GM12865 (cell line): ENCODE results near the gene CLK2.

Source experiments
- DNase-seq: peaks from one replicate; pipeline ENCODE4 v3.0.0; 2010; ENCODE audit warnings: low read depth
- H3K4me3 ChIP-seq: 2 replicates; pipeline ENCODE4 v1.5.1; 2011; ENCODE audit warnings: mild to moderate bottlenecking, low read depth, low read length, control low read depth
- TF ChIP-seq, protein P1 (sequence below): IDR thresholded peaks from 2 replicates; pipeline ENCODE4 v1.5.1; 2011; ENCODE audit warnings: low read length, control low read depth, low read depth, inconsistent platforms; ENCODE audit not compliant: insufficient read depth; ENCODE audit errors: missing control alignments

The CLK2 gene

DNA sequence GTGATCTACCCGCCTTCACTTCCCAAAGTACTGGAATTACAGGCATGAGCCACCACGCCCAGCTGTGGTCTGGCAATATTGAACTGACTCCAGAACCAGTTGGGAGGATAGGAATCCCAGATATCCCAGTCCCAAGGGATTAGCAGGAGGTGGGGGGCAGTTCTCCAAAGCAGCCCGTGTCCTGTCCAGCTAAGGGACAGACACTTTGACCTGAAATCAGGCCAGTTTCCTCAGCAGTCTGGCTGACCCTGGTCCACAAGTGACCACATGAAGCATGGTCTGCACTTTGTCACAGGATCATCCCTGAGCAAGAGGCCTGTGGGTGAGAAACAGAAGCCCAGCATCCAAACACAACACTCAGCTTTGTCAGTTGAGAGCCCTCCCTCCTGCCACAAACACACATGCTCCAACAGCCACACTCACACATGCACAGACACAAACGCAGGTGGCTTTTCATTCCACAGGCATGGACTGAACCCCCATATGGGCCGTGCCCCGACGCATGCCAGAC lies 32.6 kb upstream of the CLK2 start:
- DNase-seq = no peak
- TF ChIP-seq, protein P1, sequence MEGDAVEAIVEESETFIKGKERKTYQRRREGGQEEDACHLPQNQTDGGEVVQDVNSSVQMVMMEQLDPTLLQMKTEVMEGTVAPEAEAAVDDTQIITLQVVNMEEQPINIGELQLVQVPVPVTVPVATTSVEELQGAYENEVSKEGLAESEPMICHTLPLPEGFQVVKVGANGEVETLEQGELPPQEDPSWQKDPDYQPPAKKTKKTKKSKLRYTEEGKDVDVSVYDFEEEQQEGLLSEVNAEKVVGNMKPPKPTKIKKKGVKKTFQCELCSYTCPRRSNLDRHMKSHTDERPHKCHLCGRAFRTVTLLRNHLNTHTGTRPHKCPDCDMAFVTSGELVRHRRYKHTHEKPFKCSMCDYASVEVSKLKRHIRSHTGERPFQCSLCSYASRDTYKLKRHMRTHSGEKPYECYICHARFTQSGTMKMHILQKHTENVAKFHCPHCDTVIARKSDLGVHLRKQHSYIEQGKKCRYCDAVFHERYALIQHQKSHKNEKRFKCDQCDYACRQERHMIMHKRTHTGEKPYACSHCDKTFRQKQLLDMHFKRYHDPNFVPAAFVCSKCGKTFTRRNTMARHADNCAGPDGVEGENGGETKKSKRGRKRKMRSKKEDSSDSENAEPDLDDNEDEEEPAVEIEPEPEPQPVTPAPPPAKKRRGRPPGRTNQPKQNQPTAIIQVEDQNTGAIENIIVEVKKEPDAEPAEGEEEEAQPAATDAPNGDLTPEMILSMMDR = no peak
- no peak overlapping the region for H3K4me3 ChIP-seq

DNA sequence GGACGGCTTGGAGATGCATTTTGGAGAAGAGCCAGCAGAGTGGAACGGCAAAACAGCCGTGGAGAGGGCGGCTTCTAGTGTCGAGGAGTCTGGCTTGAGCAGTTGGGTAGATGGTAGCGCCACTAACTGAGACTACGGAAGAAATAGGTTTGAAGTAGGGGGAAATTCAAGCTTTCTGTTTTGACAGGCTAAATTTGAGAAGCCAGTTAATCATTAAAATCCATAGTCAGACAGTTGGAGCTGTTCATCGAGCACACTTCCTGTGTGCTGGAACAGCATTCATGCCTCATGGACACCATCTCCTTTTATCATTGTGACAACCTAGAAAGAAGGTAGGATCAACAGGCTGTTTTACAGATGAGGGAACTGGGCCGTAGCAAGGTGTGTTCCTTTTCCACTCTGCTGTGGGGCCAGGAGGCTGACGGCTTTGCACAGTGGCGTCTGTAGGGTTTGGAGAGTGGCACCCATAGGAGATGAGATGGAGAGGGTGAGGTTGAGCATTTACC lies 31.3 kb upstream of the CLK2 start:
- no peak for DNase-seq
- no peak overlapping the region for H3K4me3 ChIP-seq
- TF ChIP-seq, protein P1 = no peak

DNA sequence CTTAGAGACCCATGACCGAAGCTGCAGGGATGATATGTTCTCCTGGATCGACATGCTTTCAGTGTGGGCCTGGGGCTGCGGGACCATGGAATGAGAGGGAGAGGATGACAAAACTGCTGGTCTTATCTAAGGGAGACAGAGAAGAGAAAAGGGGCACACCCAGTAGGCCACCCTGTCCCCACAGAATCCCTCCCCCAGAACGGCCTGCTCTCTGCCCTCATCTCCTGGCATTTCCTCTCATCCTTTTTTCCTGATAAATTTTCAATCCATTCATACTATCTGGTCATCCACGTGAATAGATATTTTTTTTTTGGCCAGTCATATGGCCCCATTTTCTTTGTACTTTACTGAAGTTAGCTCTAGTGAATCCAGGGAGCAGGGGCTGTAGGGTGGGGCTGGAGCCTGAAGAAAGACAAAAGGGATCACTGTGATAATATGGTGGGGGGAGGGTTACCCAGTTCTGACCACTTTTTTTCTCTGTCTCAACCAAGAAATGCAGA lies 28.1 kb upstream of the CLK2 start, which contains the start of gene PKLR:
TSS of gene PKLR (minus strand) at position 97 of the 500 bp plus-strand sequence. CDS start at position 54, 43 bp downstream.
- H3K4me3 ChIP-seq = no peak within 1 kb of the TSS
- no peak for DNase-seq
- TF ChIP-seq, protein P1 = no peak

DNA sequence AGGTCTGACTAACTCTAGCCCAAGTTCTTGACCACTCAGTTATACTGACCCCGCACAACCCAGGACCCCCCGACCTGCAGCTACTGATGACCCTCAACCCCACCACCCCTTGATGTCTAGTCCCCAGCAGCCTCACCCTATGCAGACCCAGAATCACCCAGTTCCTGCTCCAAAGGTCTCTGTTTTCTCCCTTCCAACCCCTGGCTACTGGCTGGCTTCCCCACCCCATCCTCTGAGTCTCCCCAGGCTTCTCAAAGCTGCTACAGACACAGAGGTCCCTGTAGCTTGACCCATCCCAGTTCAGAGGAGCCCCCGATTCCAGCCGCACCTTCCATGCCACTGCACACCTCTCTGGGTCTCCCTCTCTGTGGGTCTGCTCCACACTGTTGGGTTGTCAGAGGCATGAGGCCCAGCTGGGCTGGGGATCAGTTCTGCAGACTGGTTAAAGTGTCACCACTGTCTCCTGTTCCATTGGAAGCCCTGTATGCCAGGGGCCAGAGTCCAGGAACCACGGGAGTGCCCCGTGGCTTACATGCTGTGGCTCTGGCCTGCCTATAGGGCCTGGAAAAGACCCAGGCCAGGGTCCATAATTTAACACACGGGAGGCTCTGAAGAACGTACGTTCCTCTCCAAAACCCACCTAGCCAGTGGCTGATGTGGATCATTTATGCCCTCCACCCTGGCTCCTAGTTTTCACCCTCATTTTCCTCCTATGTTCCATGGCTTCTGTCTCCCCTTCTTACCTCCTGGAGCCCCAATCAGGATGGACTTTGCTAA lies 27.4 kb upstream of the CLK2 start:
- no peak overlapping the region for H3K4me3 ChIP-seq
- TF ChIP-seq, protein P1 = no peak

DNA sequence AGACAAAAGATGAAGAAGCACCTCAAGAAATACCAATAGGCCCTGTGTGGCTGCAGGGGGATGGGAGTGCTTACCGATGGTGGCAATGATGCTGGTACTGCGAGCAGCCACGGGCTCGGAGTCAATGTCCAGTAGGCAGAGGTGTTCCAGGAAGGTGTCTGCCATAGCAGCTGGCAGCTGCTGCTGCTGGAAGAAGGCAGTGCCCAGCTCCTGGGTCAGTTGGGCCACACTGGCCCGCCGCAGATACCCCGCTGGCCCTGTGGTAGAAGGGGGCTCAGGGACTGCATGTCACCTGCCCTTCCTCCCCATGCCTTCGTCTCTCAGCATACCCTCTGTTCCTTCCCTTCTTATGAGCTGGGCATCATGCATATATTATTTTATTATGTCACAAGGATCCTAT lies 26.7 kb upstream of the CLK2 start:
- TF ChIP-seq, protein P1 = no peak

More for the DNA sequence above, 27.4 kb upstream of the CLK2 start:
- no peak for DNase-seq

DNA sequence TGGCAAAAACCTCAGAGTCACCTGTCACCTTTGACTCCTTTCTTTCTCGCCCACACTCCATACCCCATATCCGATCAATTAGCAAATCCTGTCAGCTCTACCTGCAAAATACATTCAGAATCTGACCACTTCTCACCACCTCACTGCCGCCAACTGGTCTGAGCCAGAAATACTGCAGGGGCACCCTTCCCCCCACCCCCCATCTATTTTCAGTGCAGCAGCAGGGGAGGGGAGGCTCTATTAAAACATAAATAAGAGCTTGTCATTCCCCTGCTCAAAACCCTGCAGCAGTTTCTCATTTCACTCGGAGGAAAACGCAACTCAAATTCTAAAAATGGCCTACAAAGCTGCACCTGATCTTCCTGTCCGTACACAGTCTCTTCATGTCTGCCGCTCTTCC lies 24.1 kb upstream of the CLK2 start:
- no peak overlapping the region for H3K4me3 ChIP-seq
- TF ChIP-seq, protein P1 = no peak
- peak; percentile 31 for DNase-seq

More for the DNA sequence above, 26.7 kb upstream of the CLK2 start:
- no peak overlapping the region for H3K4me3 ChIP-seq
- DNase-seq = no peak

DNA sequence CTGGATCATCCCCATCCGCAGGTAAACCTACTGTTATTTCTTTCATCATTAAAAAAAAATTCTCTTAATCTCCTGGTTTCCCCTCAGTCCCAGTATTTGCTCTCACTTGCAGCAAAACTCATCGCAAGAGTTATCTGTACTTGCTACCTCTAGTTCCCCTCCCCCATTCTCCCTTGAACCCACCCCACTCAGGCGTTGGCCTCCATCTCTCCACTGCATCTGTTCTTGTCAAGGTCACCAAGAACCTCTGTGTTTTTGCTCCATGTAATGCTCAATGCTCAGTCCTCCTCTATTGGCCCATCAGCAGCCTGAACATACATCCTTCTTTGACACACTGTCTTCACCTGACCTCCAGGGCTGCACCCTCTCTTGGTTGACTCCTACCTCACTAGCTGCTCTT lies 23.4 kb upstream of the CLK2 start:
- H3K4me3 ChIP-seq = no peak overlapping the region
- no peak for DNase-seq
- TF ChIP-seq, protein P1 = no peak
